ENCODE data around the gene PPM1M. TPM values are rescaled to one million over a fixed set of nuclear protein-coding genes. Genes with fewer than 3 reads are reported as not detected.
A peak's percentile ranks its signal among the peaks of the same experiment; 100 is the strongest.

The PPM1M gene
- polyA plus RNA-seq, 10 donors = 13.2 to 20.7 (median 15.3) TPM

GRCh38 chr3:52294320-52295150 lies 49.0 kb downstream of the PPM1M start:
- no peak for DNase-seq

GRCh38 chr3:52295671-52296208 lies 50.2 kb downstream of the PPM1M start:
- DNase-seq = no peak

GRCh38 chr3:52297242-52298148 lies 51.9 kb downstream of the PPM1M start:
- no peak for DNase-seq

GRCh38 chr3:52298149-52299098 lies 52.9 kb downstream of the PPM1M start:
- DNase-seq = peak in 1 of 3 donors; percentile 52

GRCh38 chr3:52299247-52299878 lies 53.8 kb downstream of the PPM1M start:
- no peak for DNase-seq

Other genes starting within 250 kb of the PPM1M start
- gene RPL29, start 249.9 kb upstream of the PPM1M start, polyA plus RNA-seq (ENCODE audit: insufficient read length in 10 of 10) = 1,000 to 10,000 TPM; 2,242 to 3,145 (median 2,773) TPM
- 10 to 100 TPM; 14.7 to 31.0 (median 20.5) TPM for gene DUSP7, start 189.2 kb upstream of the PPM1M start, polyA plus RNA-seq (ENCODE audit: insufficient read length in 10 of 10)
- 1 to 10 TPM; 2.6 to 8.0 (median 4.3) TPM for gene POC1A, start 91.3 kb upstream of the PPM1M start, polyA plus RNA-seq (ENCODE audit: insufficient read length in 10 of 10)
- 10 to 100 TPM; 28.5 to 32.5 (median 29.3) TPM for gene ALAS1, start 47.6 kb upstream of the PPM1M start, polyA plus RNA-seq (ENCODE audit: insufficient read length in 10 of 10)
- under 1 TPM in 8 of 10 donors, not detected in 2; 0.05 to 0.33 (median 0.18) TPM for gene TLR9, start 20.1 kb upstream of the PPM1M start, polyA plus RNA-seq (ENCODE audit: insufficient read length in 10 of 10)
- gene TWF2, start 6.6 kb upstream of the PPM1M start, polyA plus RNA-seq (ENCODE audit: insufficient read length in 10 of 10) = 10 to 100 TPM; 18.8 to 37.4 (median 23.4) TPM
- gene WDR82, start 32.9 kb downstream of the PPM1M start, polyA plus RNA-seq (ENCODE audit: insufficient read length in 10 of 10) = 100 to 1,000 TPM in 1 of 10 donors, 10 to 100 TPM in 9; 77.7 to 106 (median 84.0) TPM
- gene GLYCTK, start 42.1 kb downstream of the PPM1M start, polyA plus RNA-seq (ENCODE audit: insufficient read length in 10 of 10) = 1 to 10 TPM; 2.5 to 8.1 (median 3.5) TPM
- gene DNAH1, start 70.6 kb downstream of the PPM1M start, polyA plus RNA-seq (ENCODE audit: insufficient read length in 10 of 10) = 1 to 10 TPM; 2.4 to 8.4 (median 4.5) TPM
- 10 to 100 TPM; 39.1 to 58.9 (median 50.4) TPM for gene BAP1, start 164.2 kb downstream of the PPM1M start, polyA plus RNA-seq (ENCODE audit: insufficient read length in 10 of 10)
- 10 to 100 TPM in 2 of 10 donors, 1 to 10 TPM in 8; 6.5 to 13.1 (median 8.7) TPM for gene PHF7, start 164.9 kb downstream of the PPM1M start, polyA plus RNA-seq (ENCODE audit: insufficient read length in 10 of 10)
- 10 to 100 TPM; 10.2 to 15.6 (median 13.3) TPM for gene SEMA3G, start 199.3 kb downstream of the PPM1M start, polyA plus RNA-seq (ENCODE audit: insufficient read length in 10 of 10)
- gene TNNC1, start 208.3 kb downstream of the PPM1M start, polyA plus RNA-seq (ENCODE audit: insufficient read length in 10 of 10) = 1,000 to 10,000 TPM in 1 of 10 donors, 100 to 1,000 TPM in 9; 325 to 1,057 (median 613) TPM
- gene NISCH, start 209.8 kb downstream of the PPM1M start, polyA plus RNA-seq (ENCODE audit: insufficient read length in 10 of 10) = 10 to 100 TPM; 54.2 to 96.6 (median 64.4) TPM
- 10 to 100 TPM; 29.3 to 65.0 (median 46.0) TPM for gene STAB1, start 249.6 kb downstream of the PPM1M start, polyA plus RNA-seq (ENCODE audit: insufficient read length in 10 of 10)

Data from muscle of back (tissue), 11 donors.